ENCODE data around the gene LCN9.

DNA sequence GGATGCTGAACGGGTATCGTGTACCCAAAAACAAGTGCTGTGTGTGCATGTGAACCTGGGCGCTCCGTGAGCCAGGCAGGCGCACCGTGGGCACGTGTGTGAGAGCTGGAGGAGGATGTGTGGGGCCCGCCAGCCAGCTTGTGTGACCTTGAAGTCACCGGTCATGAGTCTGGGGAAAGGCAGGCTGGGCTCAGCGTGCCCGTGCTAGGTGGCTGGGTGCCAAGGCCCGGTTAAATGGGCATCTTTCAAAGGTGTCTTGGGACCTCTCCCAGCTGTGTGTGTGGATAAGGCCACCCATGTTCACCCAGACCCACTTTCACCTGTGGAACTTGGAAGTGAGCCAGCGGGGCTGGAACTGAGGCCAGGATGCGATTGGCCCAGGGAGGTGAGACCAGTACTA is 42.3 kb downstream of the LCN9 start:
- TF ChIP-seq, protein P1, sequence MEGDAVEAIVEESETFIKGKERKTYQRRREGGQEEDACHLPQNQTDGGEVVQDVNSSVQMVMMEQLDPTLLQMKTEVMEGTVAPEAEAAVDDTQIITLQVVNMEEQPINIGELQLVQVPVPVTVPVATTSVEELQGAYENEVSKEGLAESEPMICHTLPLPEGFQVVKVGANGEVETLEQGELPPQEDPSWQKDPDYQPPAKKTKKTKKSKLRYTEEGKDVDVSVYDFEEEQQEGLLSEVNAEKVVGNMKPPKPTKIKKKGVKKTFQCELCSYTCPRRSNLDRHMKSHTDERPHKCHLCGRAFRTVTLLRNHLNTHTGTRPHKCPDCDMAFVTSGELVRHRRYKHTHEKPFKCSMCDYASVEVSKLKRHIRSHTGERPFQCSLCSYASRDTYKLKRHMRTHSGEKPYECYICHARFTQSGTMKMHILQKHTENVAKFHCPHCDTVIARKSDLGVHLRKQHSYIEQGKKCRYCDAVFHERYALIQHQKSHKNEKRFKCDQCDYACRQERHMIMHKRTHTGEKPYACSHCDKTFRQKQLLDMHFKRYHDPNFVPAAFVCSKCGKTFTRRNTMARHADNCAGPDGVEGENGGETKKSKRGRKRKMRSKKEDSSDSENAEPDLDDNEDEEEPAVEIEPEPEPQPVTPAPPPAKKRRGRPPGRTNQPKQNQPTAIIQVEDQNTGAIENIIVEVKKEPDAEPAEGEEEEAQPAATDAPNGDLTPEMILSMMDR (IDR thresholded peaks at IDR 0.05) = no peak
- no peak for TF ChIP-seq POLR2A (IDR thresholded peaks at IDR 0.05)

All from thyroid gland (tissue), 4 donors.